IMR-90 (cell line): Measurements from ENCODE around the gene CHAC1.
A peak's percentile ranks its signal among the peaks of the same experiment; 100 is the strongest.

Experiments
- CEBPB ChIP-seq: IDR thresholded peaks from 2 replicates; pipeline ENCODE4 v1.6.1; 2012; ENCODE audit warnings: low read depth, low read length, improper control_type of control experiment
- CTCF ChIP-seq: conservative IDR thresholded peaks from 2 replicates; pipeline ENCODE4 v1.5.1; 2012; ENCODE audit warnings: mild to moderate bottlenecking, low read depth, low read length, improper control_type of control experiment

DNA sequence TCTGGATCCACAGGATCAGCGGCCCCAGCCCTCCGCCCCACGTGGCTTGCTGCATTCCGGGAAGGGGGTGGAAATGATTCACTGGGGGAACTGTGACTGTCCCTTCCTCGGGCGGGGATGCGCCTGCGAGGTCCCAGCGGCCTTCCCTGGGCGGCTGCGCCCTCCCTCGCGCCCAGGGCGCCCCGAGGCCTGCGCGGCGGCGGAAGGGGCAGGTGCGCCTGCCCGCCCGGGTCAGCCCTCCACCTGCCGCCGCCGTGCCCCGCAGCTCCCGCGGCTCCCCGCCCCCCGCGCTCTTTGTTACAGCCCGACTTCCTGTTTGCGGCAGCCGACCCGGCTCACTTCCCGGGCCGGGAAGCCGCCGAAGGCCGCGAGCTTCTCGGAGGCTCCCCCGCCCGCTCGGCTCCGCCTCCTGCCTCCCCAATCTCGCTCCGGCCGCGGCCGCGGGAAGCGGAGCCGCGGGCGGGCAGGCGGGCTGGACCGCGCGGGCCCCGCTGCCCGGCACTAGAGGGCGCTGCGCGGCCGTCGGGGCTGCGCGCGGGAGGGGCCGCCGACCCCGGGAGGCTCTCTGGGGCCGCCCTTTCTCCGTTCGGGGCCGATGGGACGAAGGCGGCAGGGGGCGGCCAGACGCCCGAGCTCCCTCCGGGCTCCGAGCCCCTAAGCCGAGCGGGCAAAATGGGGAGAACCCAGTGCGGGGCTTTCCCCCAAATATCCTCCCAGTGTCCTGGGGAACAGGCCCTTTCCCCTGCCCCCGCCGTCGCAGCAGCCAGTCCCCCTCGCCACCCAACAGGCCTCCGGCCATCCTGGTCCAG lies 11.5 kb upstream of the CHAC1 start:
- TF ChIP-seq CTCF (peak; percentile 84), CEBPB (no peak)
